Activated T-helper 2 cell treated with anti-CD3 and anti-CD28 coated beads, Interferon-gamma antibody, Interleukin-2, Interleukin-4, amounts not matched to agents 10 μg/mL and 5 μg/mL and 100 μg/mL, durations not matched to agents 14 hours and 24 hours and 36 hours (primary cell): ENCODE data around the gene METTL8. TPM values are rescaled to one million over a fixed set of nuclear protein-coding genes. Genes with fewer than 3 reads are reported as not detected.
"Not testable (repeated sequence)": the region's sequence is repeated elsewhere in the genome, so short reads cannot be mapped to it uniquely, and the experiment has no call there.

Experiments
- DNase-seq: peaks from one replicate; pipeline ENCODE4 v3.0.0; 2021; ENCODE audit warnings: low spot score
- H3K27ac Mint-ChIP-seq: one replicate; pipeline ENCODE4 v1.8.0; 2021; ENCODE audit warnings: mixed read lengths
- H3K27me3 Mint-ChIP-seq: one replicate; pipeline ENCODE4 v1.8.0; 2021; ENCODE audit warnings: low read depth, mixed read lengths
- H3K36me3 Mint-ChIP-seq: one replicate; pipeline ENCODE4 v1.8.0; 2021; ENCODE audit warnings: low read depth, mixed read lengths
- H3K4me1 Mint-ChIP-seq: one replicate; pipeline ENCODE4 v1.8.0; 2021; ENCODE audit warnings: low read depth, mixed read lengths
- H3K4me3 Mint-ChIP-seq: one replicate; pipeline ENCODE4 v1.8.0; 2021; ENCODE audit warnings: low read depth, mild to moderate bottlenecking, moderate library complexity, mixed read lengths
- H3K9me3 Mint-ChIP-seq: one replicate; pipeline ENCODE4 v1.8.0; 2021; ENCODE audit warnings: mixed read lengths
- intact Hi-C: fragments of 100-400 bp; cut with micrococcal nuclease; formaldehyde crosslinking; loops from one replicate; pipeline ENCODE4 v1.15.1; 2023
- total RNA-seq: library from RNA; stranded (reverse); gene quantifications from 2 replicates; pipeline ENCODE4 v1.2.3, GENCODE V29; 2022

The METTL8 gene
- total RNA-seq, 1 donor from 2014 or later, result 38.2 TPM

GRCh38 chr2:171387052-171387451, 46.7 kb downstream of the METTL8 start:
- Mint-ChIP-seq H3K9me3 (peaks cover 3% of the 10 kb centered on the region), H3K4me1 (peaks cover 38% of the 10 kb centered on the region), H3K36me3 (peaks cover 30% of the 10 kb centered on the region), H3K4me3 (no peak overlapping the region), H3K27ac (no peak overlapping the region), H3K27me3 (no peaks in the 10 kb centered on the region)
- intact Hi-C loops, result loop anchor here (5.0 kb wide), 1 partner anchor 40 kb away; no protein-coding TSS in a partner anchor
- DNase-seq, result no peak

- no peak for DNase-seq
- no peak overlapping the region for H3K4me3 Mint-ChIP-seq
- no peaks in the 10 kb centered on the region for H3K27me3 Mint-ChIP-seq
- H3K27ac Mint-ChIP-seq, result no peak overlapping the region
- H3K9me3 Mint-ChIP-seq, result peaks cover 3% of the 10 kb centered on the region
- H3K4me1 Mint-ChIP-seq, result peaks cover 34% of the 10 kb centered on the region
- peaks cover 31% of the 10 kb centered on the region for H3K36me3 Mint-ChIP-seq
- intact Hi-C loops, result loop anchor here (5.0 kb wide), 1 partner anchor 39 kb away; no protein-coding TSS in a partner anchor
Observed at GRCh38 chr2:171386627-171387026, 47.2 kb downstream of the METTL8 start.

DNA sequence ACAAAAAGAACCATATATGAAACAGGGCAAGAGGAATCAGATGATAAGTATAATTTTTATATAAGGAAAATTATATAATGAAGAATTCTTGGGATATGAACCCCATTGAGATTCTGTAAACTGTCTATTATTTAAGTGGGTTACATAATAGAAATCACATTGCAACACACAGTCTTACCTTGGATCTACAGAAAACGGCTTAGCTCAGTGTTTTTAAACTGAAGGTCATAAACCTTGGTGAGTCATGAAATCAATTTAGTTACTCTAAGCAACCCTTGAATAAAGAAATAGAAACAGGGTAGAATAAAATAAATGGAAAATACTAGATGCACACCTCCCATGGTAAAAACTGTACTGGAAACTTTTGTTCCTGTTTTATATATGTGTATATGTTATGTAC, 50.7 kb downstream of the METTL8 start:
- Mint-ChIP-seq H3K9me3 (peaks cover 34% of the 10 kb centered on the region), H3K27ac (no peak overlapping the region), H3K4me1 (peaks cover 8% of the 10 kb centered on the region), H3K4me3 (no peak overlapping the region), H3K27me3 (no peaks in the 10 kb centered on the region), H3K36me3 (peaks cover 49% of the 10 kb centered on the region)
- intact Hi-C loops, result no loop called here
- no peak for DNase-seq

- H3K27ac Mint-ChIP-seq, DNase-seq, H3K27me3 Mint-ChIP-seq, H3K4me3 Mint-ChIP-seq, intact Hi-C loops: not testable (repeated sequence)
- Mint-ChIP-seq H3K4me1 (peaks cover 10% of the 10 kb centered on the region), H3K36me3 (peaks cover 55% of the 10 kb centered on the region), H3K9me3 (peaks cover 43% of the 10 kb centered on the region)
Observed at GRCh38 chr2:171382175-171382574, 51.6 kb downstream of the METTL8 start.

GRCh38 chr2:171377852-171378251, 55.9 kb downstream of the METTL8 start:
- H3K36me3 Mint-ChIP-seq, result peaks cover 79% of the 10 kb centered on the region
- H3K27ac Mint-ChIP-seq, result not testable (repeated sequence)

GRCh38 chr2:171367692-171368091, 66.1 kb downstream of the METTL8 start:
- no peak overlapping the region for H3K27ac Mint-ChIP-seq
- no peaks in the 10 kb centered on the region for H3K27me3 Mint-ChIP-seq
- H3K4me1 Mint-ChIP-seq, result peaks cover 9% of the 10 kb centered on the region
- H3K36me3 Mint-ChIP-seq, result peaks cover 19% of the 10 kb centered on the region
- peaks cover 18% of the 10 kb centered on the region for H3K9me3 Mint-ChIP-seq
- H3K4me3 Mint-ChIP-seq, result no peak overlapping the region
- DNase-seq, result no peak
- intact Hi-C loops, result no loop called here

More at GRCh38 chr2:171377852-171378251, 55.9 kb downstream of the METTL8 start:
- H3K9me3 Mint-ChIP-seq, result peaks cover 71% of the 10 kb centered on the region
- intact Hi-C loops, H3K4me3 Mint-ChIP-seq, H3K27me3 Mint-ChIP-seq, DNase-seq, H3K4me1 Mint-ChIP-seq: not testable (repeated sequence)

DNA sequence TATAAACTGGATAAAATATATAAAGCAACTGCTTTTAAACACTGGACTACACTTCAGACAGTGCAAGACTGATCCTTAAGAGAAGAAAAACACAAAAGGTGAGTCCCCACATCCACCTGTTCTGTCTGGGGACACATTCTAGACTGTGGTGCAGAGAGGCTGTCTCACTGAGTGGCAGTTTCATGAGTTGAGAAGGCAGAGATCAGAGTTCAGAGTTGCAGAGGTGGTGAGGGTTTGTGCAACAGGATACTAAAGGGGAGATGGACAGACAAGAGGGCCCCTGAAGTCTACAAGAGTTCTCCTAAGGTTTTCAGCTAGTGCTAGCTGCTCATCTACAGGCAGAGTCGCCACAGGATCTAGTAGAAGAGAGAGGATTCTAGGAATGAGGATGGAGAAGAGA, 68.0 kb downstream of the METTL8 start:
- DNase-seq, result no peak

DNA sequence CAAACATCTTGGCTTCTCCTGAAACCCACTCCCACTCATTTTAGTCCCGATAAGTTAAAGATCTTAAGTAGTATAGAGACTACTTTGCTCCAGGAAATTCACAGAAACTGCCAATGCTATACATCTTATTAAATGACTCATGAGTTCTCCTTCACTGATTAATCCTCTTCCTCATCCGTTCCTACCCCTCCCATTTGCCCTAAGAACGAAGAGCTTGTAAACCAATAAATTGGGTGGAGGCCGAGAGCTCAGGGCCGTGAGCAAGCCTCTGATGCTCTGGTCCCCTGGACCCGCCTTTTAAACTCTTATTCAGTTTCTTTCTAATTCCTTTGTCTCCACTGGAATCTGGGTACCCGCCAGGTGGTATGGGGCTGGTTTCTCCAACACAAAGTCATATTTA, 68.6 kb downstream of the METTL8 start:
- Mint-ChIP-seq H3K4me3 (no peak overlapping the region), H3K36me3 (peaks cover 19% of the 10 kb centered on the region), H3K27ac (no peak overlapping the region), H3K4me1 (peaks cover 12% of the 10 kb centered on the region), H3K9me3 (peaks cover 18% of the 10 kb centered on the region), H3K27me3 (no peaks in the 10 kb centered on the region)
- no peak for DNase-seq
- intact Hi-C loops, result no loop called here

More for the DNA sequence above, 68.0 kb downstream of the METTL8 start:
- Mint-ChIP-seq H3K27me3 (no peaks in the 10 kb centered on the region), H3K27ac (no peak overlapping the region), H3K9me3 (peaks cover 18% of the 10 kb centered on the region), H3K36me3 (peaks cover 19% of the 10 kb centered on the region), H3K4me3 (no peak overlapping the region), H3K4me1 (peaks cover 12% of the 10 kb centered on the region)
- intact Hi-C loops, result no loop called here

- no peaks in the 10 kb centered on the region for H3K27me3 Mint-ChIP-seq
Observed at GRCh38 chr2:171362396-171362795, 71.4 kb downstream of the METTL8 start.

DNA sequence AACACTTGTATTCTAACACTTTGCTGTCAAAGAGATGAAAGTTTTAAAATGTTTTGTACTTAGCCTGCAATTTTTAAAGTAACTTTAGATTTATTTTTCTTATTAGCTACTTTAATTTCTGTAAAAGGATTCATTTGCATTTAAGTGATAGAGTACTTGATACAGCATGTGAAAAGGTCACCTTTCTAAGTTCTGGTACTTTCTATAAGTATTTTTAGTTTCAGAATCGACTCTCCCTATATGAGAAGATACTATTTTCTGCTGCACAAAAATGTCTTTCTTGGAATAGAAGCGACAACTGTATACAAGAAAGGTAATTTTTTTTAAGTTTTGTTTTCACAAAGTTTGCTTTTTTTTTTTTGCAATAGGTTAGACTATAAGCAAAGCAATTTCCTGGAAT, 72.9 kb downstream of the METTL8 start:
- H3K27ac Mint-ChIP-seq, result no peak overlapping the region
- peaks cover 30% of the 10 kb centered on the region for H3K36me3 Mint-ChIP-seq
- no peak for DNase-seq
- H3K4me1 Mint-ChIP-seq, result peaks cover 7% of the 10 kb centered on the region
- intact Hi-C loops, result no loop called here
- no peaks in the 10 kb centered on the region for H3K27me3 Mint-ChIP-seq
- peaks cover 9% of the 10 kb centered on the region for H3K9me3 Mint-ChIP-seq
- H3K4me3 Mint-ChIP-seq, result no peak overlapping the region

More at GRCh38 chr2:171362396-171362795, 71.4 kb downstream of the METTL8 start:
- peaks cover 12% of the 10 kb centered on the region for H3K4me1 Mint-ChIP-seq
- DNase-seq, result no peak
- no peak overlapping the region for H3K4me3 Mint-ChIP-seq
- intact Hi-C loops, result no loop called here
- H3K9me3 Mint-ChIP-seq, result peaks cover 18% of the 10 kb centered on the region
- peaks cover 31% of the 10 kb centered on the region for H3K36me3 Mint-ChIP-seq
- no peak overlapping the region for H3K27ac Mint-ChIP-seq

DNA sequence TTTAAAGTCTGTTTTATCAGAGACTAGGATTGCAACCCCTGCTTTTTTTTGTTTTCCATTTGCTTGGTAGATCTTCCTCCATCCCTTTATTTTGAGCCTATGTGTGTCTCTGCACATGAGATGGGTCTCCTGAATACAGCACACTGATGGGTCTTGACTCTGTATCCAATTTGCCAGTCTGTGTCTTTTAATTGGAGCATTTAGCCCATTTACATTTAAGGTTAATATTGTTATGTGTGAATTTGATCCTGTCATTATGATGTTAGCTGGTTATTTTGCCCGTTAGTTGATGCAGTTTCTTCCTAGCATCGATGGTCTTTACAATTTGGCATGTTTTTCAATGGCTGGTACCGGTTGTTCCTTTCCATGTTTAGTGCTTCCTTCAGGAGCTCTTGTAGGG, 80.0 kb downstream of the METTL8 start:
- H3K36me3 Mint-ChIP-seq, result peaks cover 30% of the 10 kb centered on the region
- H3K27me3 Mint-ChIP-seq, H3K4me3 Mint-ChIP-seq, H3K4me1 Mint-ChIP-seq, H3K27ac Mint-ChIP-seq, intact Hi-C loops, DNase-seq: not testable (repeated sequence)
- H3K9me3 Mint-ChIP-seq, result peaks cover 19% of the 10 kb centered on the region

DNA sequence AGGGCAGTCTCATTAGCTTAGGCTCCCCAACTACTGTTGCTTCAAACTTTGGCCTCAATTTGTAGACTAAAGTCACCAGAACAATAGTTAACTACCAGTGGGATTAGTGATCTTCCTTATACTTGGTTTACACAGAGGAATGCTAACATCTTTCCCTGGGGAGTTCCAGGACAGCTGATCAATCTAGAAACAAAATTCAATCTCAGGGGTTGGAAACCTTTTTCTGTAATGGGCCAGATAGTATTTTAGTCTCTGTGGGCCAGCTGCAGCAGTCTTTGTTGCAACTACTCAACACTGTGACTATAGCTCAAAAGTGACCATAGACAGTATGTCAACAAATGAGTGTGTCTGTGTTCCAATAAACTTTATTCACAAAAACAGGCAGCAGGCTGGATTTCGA, 85.7 kb downstream of the METTL8 start:
- H3K27ac Mint-ChIP-seq, result no peak overlapping the region
- no peak overlapping the region for H3K4me3 Mint-ChIP-seq
- peaks cover 6% of the 10 kb centered on the region for H3K9me3 Mint-ChIP-seq
- peaks cover 5% of the 10 kb centered on the region for H3K36me3 Mint-ChIP-seq
- DNase-seq, result no peak
- H3K27me3 Mint-ChIP-seq, result no peaks in the 10 kb centered on the region
- H3K4me1 Mint-ChIP-seq, result peaks cover 24% of the 10 kb centered on the region
- intact Hi-C loops, result loop anchor here (5.0 kb wide), 1 partner anchor 39 kb away; no protein-coding TSS in a partner anchor

DNA sequence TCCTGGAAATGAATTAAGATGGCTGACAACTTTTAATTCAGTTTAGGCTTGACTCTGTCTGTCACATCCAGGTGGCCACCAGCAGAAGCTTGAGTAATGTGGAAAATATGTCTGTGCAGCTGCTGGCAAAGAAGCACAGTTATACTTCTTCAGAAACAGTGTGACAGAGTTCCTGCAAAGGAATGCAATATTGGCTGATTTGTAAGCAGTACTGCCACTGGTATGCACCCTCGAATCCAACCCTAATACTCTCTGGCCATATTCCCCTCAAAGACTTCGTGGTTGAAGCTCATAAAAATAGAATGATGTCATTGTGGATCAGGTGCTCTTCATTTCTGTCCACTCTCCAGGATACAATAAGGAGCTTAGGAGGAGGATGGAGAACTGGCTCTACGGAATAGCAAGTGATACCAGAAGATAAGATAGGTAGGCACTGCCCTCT, 86.2 kb downstream of the METTL8 start:
- DNase-seq, result no peak
- H3K9me3 Mint-ChIP-seq, result peaks cover 5% of the 10 kb centered on the region
- no peaks in the 10 kb centered on the region for H3K27me3 Mint-ChIP-seq
- H3K36me3 Mint-ChIP-seq, result peaks cover 5% of the 10 kb centered on the region
- intact Hi-C loops, result loop anchor here (1.0 to 5.0 kb wide), 4 partner anchors 21 to 69 kb away; no protein-coding TSS in a partner anchor
- peaks cover 24% of the 10 kb centered on the region for H3K4me1 Mint-ChIP-seq
- H3K27ac Mint-ChIP-seq, result peak overlapping the region; percentile 11
- H3K4me3 Mint-ChIP-seq, result no peak overlapping the region
